GM20000 (cell line): ENCODE measurements around the gene CNPPD1.

Source experiments
- DNase-seq: peaks from one replicate; pipeline ENCODE4 v3.0.0; 2012; ENCODE audit warnings: low spot score
- TF ChIP-seq, protein P1 (sequence below): IDR thresholded peaks from 2 replicates; pipeline ENCODE4 v1.5.1; 2012; ENCODE audit warnings: mild to moderate bottlenecking, control low read depth; ENCODE audit errors: extremely low read depth, missing control alignments

The CNPPD1 gene

DNA sequence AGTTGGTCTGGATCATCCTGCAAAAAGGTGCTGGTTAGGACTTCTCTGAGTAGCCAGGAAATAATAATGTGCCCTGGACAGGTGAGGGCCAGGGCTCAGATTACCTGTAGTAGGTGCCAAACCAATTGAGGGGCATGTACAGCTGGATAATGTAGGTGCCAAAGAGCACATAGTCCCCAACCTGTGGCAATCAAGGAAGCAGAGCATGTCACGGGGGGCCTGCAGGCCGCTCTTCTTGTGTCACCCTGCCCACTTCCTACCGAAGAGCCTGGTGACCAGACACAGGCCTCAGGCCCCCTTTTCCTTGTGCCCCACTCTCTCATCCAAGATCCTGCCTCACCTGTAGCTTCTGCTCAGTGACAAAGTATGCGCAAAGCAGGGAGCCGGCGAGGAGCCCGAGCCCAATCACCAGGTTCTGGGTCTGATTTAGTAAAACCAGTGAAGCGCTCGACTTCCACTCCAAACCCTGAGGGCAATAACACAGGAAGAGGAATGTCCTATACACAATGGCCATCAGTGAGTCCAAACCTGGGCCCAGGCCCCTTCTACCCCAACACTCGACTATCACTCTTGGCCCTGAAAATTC is 36.9 kb upstream of the CNPPD1 start:
- TF ChIP-seq, protein P1, sequence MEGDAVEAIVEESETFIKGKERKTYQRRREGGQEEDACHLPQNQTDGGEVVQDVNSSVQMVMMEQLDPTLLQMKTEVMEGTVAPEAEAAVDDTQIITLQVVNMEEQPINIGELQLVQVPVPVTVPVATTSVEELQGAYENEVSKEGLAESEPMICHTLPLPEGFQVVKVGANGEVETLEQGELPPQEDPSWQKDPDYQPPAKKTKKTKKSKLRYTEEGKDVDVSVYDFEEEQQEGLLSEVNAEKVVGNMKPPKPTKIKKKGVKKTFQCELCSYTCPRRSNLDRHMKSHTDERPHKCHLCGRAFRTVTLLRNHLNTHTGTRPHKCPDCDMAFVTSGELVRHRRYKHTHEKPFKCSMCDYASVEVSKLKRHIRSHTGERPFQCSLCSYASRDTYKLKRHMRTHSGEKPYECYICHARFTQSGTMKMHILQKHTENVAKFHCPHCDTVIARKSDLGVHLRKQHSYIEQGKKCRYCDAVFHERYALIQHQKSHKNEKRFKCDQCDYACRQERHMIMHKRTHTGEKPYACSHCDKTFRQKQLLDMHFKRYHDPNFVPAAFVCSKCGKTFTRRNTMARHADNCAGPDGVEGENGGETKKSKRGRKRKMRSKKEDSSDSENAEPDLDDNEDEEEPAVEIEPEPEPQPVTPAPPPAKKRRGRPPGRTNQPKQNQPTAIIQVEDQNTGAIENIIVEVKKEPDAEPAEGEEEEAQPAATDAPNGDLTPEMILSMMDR = no peak
- no peak for DNase-seq

DNA sequence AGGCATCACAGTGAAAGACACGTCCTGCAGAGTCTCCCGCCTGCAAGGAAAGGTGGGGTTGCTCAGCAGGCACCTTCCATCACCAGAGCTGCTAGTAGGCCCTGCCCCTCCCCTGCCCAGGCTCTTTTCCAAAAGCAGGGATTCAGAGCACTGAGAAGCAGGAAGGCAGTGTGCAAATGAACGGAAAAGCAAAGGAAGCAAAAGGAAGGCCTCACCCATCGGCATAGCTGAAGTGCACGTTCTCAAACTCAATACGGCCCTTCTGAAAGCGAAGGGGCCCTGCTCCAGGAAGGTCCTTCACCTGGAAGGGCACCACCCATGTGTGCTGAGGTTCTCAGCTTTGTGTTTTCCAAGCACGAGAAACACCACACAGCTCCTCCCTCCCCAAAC is 36.3 kb upstream of the CNPPD1 start:
- TF ChIP-seq, protein P1 = no peak
- DNase-seq = no peak

DNA sequence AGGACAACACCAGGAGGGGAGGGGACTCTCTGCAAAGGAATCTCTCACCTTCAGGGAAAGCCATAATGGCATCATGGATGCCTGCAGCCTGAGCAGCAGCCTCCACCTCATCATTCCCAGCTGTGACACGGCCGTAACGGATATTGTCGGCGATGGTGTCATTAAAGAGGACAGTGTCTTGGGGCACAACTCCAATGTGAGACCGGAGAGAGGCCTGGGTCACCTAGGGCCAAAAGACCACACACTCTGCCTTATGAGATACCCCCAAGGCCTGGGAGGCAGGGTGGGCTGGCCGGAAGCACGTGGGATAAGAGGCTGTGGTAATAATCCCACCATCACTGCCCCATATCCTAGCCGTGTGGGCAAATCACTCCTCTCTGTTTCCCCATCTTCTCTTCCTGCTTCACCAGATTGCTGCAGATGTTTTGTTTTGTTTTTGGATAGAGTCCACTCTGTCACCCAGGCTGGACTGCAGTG is 34.2 kb upstream of the CNPPD1 start:
- TF ChIP-seq, protein P1 = no peak
- no peak for DNase-seq

DNA sequence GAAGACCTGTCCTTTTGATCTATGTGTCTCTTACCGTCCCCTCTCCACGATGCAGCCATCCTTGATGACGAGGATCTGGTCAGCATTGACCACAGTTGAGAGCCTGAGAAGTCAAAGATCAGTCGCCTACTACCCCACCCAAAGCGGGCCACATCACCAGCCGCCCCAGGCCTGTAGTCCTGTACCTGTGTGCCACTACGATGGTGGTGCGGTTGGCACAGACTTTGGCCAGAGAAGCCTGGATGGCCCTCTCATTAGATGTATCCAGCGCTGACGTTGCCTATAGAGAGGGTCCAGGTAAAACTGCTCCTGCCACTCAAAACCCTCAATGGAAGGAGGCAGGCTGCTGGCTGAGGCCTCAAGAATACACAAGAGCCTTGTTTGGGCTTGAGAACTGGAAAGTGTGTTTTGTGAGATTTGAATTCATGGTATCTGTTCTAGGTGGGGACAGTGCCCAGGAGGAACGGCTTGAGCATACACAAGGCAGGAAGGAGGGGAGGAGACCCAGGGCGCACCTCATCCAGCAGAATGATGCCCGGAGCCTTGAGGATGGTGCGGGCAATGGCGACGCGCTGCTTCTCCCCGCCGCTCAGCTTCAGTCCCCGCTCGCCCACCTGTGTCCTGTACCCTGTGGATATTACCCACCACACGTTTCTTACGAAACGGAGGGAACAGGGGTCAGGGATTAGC is 33.6 kb upstream of the CNPPD1 start:
- TF ChIP-seq, protein P1 = no peak

DNA sequence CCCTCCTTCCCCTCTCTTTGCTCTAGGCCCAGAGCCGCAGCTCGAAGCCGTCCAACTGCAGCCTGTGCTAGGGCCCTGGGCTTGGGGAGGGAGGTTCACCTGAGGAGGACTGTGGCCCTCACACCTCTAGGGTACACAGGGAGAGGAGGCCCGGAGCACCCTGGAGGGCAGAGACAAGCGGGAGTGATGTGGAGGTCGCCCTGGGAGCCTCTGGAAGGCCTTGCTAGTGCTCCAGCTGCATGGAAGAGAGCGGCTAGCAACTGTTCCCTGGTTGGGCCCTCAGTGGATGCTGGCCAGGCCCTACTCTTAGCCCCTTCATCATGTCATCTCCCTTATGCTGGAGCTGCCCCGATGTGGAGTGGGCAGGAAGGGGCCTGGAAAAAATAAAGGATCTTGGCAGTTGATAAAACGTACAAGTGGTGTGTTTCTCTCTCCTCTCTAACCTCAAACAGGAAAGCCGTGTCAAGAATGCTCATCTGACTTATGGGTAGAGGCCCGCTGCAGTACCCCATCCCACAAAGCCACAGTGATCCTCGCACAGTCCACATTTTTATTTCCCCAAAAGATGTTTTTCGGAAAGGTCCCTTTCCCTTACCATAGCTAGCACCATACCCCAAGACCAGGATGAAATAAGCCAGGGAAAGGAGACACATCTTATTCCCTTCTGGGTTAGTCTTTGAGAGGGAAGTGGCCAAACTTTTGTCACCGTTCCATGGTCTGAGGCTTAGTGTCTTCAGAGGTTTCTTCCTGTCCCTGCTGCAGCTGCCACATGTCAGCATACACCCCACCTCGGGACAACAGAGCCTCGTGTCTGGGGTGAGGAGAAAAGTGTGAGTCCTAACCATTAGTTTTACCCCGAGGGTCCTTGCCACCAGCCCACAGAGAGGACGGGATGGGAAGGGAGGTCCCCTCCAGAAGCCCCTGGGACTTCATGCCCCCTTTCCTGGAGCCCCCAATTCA is 32.8 kb upstream of the CNPPD1 start:
- TF ChIP-seq, protein P1 = no peak
- DNase-seq = no peak

More for the DNA sequence above, 33.6 kb upstream of the CNPPD1 start:
- DNase-seq = no peak

DNA sequence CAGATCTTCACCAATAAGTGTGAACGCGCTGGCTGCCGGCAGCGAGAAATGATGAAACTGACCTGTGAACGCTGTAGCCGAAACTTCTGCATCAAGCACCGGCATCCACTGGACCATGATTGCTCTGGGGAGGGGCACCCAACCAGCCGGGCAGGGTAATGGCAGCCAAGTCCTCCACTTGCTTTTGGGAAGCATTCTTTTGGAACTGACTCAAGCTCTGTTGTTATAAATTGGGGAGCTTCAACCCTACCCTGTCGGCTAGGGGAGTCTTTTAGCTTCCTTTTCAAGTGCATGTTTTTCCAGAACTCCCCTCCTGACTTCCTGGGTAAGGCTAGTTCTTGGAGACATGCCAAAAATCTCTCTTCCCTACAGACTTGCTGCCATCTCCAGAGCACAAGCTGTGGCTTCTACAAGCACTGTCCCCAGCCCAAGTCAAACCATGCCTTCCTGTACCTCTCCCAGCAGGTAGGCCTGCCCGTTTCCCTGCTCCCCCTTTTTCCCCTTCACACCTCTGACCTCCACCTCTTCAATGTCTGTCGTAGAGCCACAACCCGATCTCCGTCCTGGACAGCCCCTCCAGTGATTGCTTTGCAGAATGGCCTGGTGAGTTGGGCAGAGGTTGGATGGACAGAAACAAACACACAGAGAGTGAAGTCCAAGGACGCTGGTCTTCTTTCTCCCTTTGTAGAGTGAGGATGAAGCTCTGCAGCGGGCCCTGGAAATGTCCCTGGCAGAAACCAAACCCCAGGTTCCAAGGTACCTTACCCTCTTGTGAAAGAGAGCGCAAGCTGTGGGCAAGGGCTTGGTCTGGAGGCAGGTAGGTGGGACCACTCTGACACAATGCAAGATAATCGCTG is 31.4 kb upstream of the CNPPD1 start:
- TF ChIP-seq, protein P1 = no peak
- no peak for DNase-seq
